Natural killer cell (primary cell): ENCODE data around the gene CLDN14. TPM values are rescaled to one million over a fixed set of nuclear protein-coding genes. Genes with fewer than 3 reads are reported as not detected.
A peak's percentile ranks its signal among the peaks of the same experiment; 100 is the strongest.

Experiments
- ATAC-seq, 3 donors: fragments of 150-1000 bp in 2 of 3; fragments of 200-7000 bp in 1 of 3; cut with Tn5 transposase; 1 replicate in 1 of 3; 2 replicates in 2 of 3; pipeline ENCODE4 v1.10.0; 2021; ENCODE audit warnings: mild to moderate bottlenecking in 2 of 3, moderate library complexity in 2 of 3
- DNase-seq, 2 donors: peaks; one replicate each; pipeline versions ENCODE4 v3.0.0 to v3.0.0-alpha.2; 2013 to 2021; ENCODE audit warnings: mixed read lengths in 1 of 2
- H3K27ac ChIP-seq: one replicate; pipeline ENCODE4 v1.5.1; 2013; ENCODE audit warnings: mild to moderate bottlenecking, low read length
- H3K27me3 ChIP-seq: one replicate; pipeline ENCODE4 v1.6.1; 2013; ENCODE audit warnings: low read length; ENCODE audit not compliant: control insufficient read depth, insufficient read depth
- H3K36me3 ChIP-seq: one replicate; pipeline ENCODE4 v1.6.1; 2013; ENCODE audit warnings: low read length; ENCODE audit not compliant: control insufficient read depth, insufficient read depth
- H3K4me1 ChIP-seq: one replicate; pipeline ENCODE4 v1.6.1; 2013; ENCODE audit warnings: low read length; ENCODE audit not compliant: control insufficient read depth, insufficient read depth
- H3K4me3 ChIP-seq: one replicate; pipeline ENCODE4 v1.5.1; 2013; ENCODE audit warnings: low read length
- H3K9me3 ChIP-seq: one replicate; pipeline ENCODE4 v1.6.1; 2013; ENCODE audit warnings: low read length; ENCODE audit not compliant: control insufficient read depth, insufficient read depth
- H3K27ac Mint-ChIP-seq, 2 donors: one replicate each; pipeline ENCODE4 v1.8.0; 2022; ENCODE audit warnings: mild to moderate bottlenecking in 2 of 2, mixed read lengths in 2 of 2, moderate library complexity in 1 of 2
- H3K27me3 Mint-ChIP-seq, 2 donors: one replicate each; pipeline ENCODE4 v1.8.0; 2022; ENCODE audit warnings: low read depth in 2 of 2, mixed read lengths in 2 of 2
- H3K36me3 Mint-ChIP-seq: one replicate; pipeline ENCODE4 v1.8.0; 2022; ENCODE audit warnings: mixed read lengths
- H3K4me1 Mint-ChIP-seq, 2 donors: one replicate each; pipeline ENCODE4 v1.8.0; 2022; ENCODE audit warnings: mixed read lengths in 2 of 2
- H3K4me3 Mint-ChIP-seq: one replicate; pipeline ENCODE4 v1.8.0; 2022; ENCODE audit warnings: mild to moderate bottlenecking, moderate library complexity, mixed read lengths
- H3K9me3 Mint-ChIP-seq, 2 donors: one replicate each; pipeline ENCODE4 v1.8.0; 2022; ENCODE audit warnings: mixed read lengths in 2 of 2
- WGBS: methylation state at CpG from one replicate; pipeline ENCODE4 v1.1.7; 2013; ENCODE audit warnings: missing lambda C conversion rate; ENCODE audit not compliant: insufficient coverage; 5-methylcytosine and 5-hydroxymethylcytosine counted together
- intact Hi-C: fragments of 100-400 bp; cut with micrococcal nuclease; formaldehyde crosslinking; loops from one replicate; pipeline ENCODE4 v1.14.2; 2022
- total RNA-seq, 4 donors: library from RNA; stranded (reverse); fragments of 120-200 nt in 1 of 4; gene quantifications; one replicate each; pipeline versions ENCODE4 v1.2.3 to v1.2.4, GENCODE V29; 2013 to 2022
- TF ChIP-seq, protein P1 (sequence below): fragments of 200-600 bp; IDR thresholded peaks from one replicate; pipeline ENCODE4 v1.8.0; 2022; ENCODE audit warnings: antibody characterized with exemption

CLDN14 gene
- total RNA-seq, 3 donors from 2014 or later (not counting 1 experiment from before 2014, with no cell fraction given) = not detected

DNA sequence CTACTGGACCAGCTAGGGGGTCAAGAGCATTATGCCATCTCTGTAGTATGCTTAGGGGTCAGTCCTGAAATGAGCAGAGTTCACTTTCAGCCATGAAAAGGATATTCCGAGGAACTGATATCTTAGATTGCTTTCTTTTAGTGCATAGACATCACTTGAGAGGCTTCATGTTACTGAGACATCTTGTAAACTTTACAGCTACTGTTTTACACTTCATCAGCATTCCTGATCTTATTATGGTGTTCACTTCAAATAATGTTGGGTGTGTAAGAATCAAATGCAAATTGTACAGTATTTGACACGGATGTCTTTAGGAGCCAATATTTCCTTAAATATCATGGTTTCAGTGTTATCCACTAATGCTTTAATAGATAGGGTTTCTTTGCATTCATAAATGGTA lies 22.4 kb upstream of the CLDN14 start:
- Histone ChIP-seq H3K36me3 (no peaks in the 10 kb centered on the region), H3K9me3 (no peaks in the 10 kb centered on the region), H3K27me3 (no peaks in the 10 kb centered on the region), H3K4me1 (peaks cover 15% of the 10 kb centered on the region), H3K4me3 (no peak overlapping the region), H3K27ac (no peak overlapping the region)
- no peaks in the 10 kb centered on the region for H3K9me3 Mint-ChIP-seq
- no peaks in the 10 kb centered on the region for H3K36me3 Mint-ChIP-seq
- TF ChIP-seq, protein P1, sequence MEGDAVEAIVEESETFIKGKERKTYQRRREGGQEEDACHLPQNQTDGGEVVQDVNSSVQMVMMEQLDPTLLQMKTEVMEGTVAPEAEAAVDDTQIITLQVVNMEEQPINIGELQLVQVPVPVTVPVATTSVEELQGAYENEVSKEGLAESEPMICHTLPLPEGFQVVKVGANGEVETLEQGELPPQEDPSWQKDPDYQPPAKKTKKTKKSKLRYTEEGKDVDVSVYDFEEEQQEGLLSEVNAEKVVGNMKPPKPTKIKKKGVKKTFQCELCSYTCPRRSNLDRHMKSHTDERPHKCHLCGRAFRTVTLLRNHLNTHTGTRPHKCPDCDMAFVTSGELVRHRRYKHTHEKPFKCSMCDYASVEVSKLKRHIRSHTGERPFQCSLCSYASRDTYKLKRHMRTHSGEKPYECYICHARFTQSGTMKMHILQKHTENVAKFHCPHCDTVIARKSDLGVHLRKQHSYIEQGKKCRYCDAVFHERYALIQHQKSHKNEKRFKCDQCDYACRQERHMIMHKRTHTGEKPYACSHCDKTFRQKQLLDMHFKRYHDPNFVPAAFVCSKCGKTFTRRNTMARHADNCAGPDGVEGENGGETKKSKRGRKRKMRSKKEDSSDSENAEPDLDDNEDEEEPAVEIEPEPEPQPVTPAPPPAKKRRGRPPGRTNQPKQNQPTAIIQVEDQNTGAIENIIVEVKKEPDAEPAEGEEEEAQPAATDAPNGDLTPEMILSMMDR = no peak
- intact Hi-C loops = loop anchor here (5.0 kb wide), 1 partner anchor 85 kb away; no protein-coding TSS in a partner anchor
- WGBS = 83% methylated on average over 2 of the region's 2 CpGs
- no peak overlapping the region for H3K4me3 Mint-ChIP-seq
- ATAC-seq = no peak
- no peak for DNase-seq
- no peak overlapping the region for H3K27ac Mint-ChIP-seq
- peaks cover 30 to 31% of the 10 kb centered on the region in 2 donors for H3K4me1 Mint-ChIP-seq
- no peaks in the 10 kb centered on the region for H3K27me3 Mint-ChIP-seq

DNA sequence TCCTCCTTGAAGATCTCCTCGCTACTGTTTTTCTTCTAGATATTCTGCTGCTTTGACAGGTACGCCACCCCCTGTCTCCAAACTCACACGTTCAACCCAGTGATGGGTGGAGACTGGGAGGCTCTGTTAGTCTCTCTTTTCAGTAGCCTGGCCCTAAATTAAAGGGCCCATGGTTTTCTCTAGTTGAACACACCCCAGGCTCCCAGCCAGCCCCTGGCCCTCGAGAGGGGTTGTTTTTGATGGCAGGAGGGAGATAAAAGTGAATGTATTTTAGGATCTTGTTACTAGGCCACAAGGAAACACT lies 21.6 kb upstream of the CLDN14 start:
- H3K9me3 Mint-ChIP-seq = no peaks in the 10 kb centered on the region
- H3K4me3 ChIP-seq = no peak overlapping the region
- peaks cover 6% of the 10 kb centered on the region for H3K4me1 ChIP-seq
- 68% methylated on average over 4 of the region's 4 CpGs for WGBS
- H3K9me3 ChIP-seq = no peaks in the 10 kb centered on the region
- H3K27me3 Mint-ChIP-seq = no peaks in the 10 kb centered on the region
- H3K27ac Mint-ChIP-seq = peak overlapping the region; percentile 37 to 47
- H3K36me3 ChIP-seq = no peaks in the 10 kb centered on the region
- H3K4me3 Mint-ChIP-seq = peak overlapping the region; percentile 42
- ATAC-seq = peak in 1 of 3 donors; percentile 35
- no peak for DNase-seq
- TF ChIP-seq, protein P1 = no peak
- H3K36me3 Mint-ChIP-seq = no peaks in the 10 kb centered on the region
- H3K4me1 Mint-ChIP-seq = peaks cover 22 to 23% of the 10 kb centered on the region in 2 donors
- peak overlapping the region; percentile 2 for H3K27ac ChIP-seq
- intact Hi-C loops = loop anchor here (5.0 kb wide), 1 partner anchor 86 kb away; no protein-coding TSS in a partner anchor
- no peaks in the 10 kb centered on the region for H3K27me3 ChIP-seq

DNA sequence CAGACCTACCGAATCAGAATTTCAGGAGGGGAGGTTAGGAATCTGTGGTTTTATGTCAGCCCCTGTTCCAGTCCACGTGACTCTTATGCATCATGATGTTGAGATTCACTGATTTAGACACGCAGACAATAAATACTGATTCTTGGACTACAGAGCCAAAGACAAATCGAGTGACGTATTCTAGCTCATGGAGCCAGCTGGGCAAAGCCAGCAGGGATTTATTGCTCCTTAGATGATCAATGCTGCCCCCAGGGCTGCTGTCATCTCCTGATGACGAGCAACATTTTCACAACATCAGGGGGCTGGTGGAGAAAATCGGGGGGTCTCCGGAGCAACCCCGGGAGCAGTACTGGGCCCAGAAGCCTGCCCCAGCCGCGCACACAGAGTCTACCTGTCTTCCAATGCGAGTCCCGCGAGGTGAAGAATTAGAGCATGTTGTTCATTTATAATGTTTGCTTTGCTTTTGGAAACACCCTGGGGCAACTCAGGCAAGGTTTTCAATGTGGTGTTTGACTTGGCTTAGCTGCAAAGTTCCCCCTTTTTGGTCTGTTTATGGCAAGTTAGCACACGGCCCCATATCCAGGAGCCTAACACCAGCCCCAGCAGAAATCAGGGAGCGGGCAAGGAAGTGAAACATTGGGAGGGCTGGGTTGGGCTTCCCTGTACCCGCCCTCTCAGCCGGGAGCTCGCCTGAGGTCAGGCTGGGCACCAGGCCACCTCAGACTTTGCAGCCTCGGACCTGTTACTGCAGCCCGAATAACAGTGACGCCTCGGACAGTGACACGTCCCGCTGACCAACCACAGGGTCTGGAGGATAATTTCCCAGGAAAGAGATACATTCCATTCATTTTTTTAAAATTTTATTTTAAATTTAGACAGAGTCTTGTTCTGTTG lies 19.9 kb upstream of the CLDN14 start:
- Histone ChIP-seq H3K27me3 (no peaks in the 10 kb centered on the region), H3K9me3 (no peaks in the 10 kb centered on the region), H3K36me3 (no peaks in the 10 kb centered on the region), H3K4me1 (peaks cover 4% of the 10 kb centered on the region), H3K27ac (no peak overlapping the region), H3K4me3 (no peak overlapping the region)
- WGBS = 94% methylated on average over 25 of the region's 25 CpGs
- Mint-ChIP-seq H3K27ac (no peak overlapping the region), H3K36me3 (no peaks in the 10 kb centered on the region), H3K27me3 (no peaks in the 10 kb centered on the region), H3K4me1 (peaks cover 17 to 19% of the 10 kb centered on the region in 2 donors), H3K9me3 (no peaks in the 10 kb centered on the region), H3K4me3 (no peak overlapping the region)
- DNase-seq = no peak
- no peak for ATAC-seq
- intact Hi-C loops = loop anchor here (5.0 kb wide), 1 partner anchor 87 kb away; no protein-coding TSS in a partner anchor
- TF ChIP-seq, protein P1 = no peak
